ENCODE measurements around the gene LRRK1.

The LRRK1 gene

DNA sequence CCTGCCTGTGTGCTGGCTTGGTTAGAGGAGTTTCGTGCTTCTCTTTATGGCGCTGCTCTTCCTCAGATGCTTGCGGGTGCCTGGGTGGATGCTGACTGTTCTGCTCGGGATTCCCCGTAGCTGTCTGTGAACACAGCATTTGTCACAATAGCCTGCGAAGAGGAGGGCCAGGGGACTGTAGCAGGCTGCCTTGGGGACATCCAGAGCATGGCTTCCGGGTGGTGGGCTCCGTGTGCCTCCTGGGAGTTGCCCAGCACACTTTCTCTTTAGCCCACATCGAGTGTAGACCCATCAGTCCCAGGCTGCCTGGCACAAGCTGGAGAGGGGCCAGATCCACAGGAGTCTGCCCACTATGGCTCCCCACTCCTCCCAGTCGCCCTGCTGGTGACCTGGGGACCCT lies 22.4 kb downstream of the LRRK1 start:
- no peak for FAIRE-seq

DNA sequence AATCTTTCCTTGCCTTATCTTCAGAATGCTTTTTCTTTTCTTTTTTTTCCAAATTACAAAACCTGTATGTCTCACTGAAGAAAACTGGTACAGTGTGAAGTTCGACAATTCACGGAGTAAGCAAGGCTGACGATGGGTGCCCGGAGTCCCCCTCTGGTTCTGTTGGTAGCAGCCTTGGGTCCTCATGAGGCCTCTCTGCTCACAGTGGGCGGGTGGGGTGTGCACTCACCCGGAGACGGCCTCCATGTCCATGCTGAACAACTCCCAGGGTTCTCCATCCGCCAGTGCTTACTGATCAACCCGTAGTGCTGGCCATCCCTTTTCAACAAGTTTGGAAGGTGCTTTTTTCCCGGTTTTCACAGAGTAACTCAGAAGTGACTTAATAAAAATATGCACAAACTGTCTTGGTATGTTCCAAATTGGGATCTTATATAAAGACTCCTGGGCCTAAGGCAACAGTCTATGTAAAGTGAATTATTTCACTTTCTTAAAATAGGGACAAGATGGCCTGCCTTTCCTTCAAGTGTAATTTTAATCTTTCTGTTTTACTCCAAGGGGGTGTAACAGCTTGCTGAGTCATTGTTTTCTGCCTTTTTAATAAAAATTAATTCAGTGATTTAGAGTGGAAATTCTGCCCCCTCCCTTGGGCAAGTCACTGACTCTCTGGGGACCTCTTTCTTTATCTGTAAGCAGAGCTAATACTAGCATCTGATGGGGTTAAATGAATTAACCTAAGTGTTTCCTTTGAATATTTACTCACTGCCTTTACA lies 23.7 kb downstream of the LRRK1 start:
- no peak for FAIRE-seq

DNA sequence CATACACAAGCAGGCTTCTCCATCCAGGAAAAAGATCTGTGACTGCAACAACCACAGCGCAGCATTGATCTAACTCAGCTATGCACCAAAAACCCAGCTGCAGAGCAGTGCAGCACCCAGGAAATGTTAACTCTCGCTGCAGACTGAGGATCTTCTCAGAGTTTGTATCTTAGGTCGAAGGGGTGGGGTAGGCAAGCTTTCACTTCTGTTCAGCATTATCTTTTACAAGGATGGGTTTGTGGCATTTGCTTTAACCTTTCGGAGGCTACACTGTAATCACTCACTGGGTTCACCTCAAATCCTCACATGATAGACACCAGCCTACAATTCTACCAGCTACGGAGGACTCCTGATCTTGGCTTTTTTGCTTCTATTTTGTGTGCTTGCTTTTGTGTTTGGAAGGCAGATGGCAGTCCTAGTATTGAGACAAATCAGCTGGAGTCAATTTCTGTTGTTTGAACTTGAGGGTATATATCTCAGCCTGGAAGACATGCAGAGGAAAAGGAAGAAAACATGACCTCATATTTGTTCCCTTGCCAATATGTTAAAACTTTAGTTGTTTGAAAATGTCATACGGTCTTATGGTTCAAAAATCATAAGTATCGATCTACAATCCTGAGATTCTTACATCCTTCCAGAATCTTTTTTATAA lies 25.2 kb downstream of the LRRK1 start:
- no peak for FAIRE-seq

DNA sequence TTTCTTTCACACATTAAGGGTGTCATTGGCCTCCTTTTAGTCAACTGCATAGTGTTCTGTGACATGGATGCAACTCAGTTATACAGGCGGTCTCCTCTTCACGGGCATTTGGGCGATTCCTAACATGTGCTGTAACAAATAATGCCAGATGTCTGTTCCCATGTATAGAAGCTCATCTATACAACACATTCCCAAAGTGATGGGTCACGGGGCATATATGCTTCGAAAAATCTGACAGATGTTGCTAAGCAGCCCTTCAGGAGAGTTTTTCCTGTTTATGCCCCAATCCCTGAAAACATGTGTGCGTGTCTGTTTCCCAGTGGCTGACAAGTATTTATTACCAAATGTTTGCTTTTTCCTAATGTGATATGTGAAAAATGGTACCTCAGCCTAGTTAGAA lies 25.8 kb downstream of the LRRK1 start:
- FAIRE-seq: no peak

DNA sequence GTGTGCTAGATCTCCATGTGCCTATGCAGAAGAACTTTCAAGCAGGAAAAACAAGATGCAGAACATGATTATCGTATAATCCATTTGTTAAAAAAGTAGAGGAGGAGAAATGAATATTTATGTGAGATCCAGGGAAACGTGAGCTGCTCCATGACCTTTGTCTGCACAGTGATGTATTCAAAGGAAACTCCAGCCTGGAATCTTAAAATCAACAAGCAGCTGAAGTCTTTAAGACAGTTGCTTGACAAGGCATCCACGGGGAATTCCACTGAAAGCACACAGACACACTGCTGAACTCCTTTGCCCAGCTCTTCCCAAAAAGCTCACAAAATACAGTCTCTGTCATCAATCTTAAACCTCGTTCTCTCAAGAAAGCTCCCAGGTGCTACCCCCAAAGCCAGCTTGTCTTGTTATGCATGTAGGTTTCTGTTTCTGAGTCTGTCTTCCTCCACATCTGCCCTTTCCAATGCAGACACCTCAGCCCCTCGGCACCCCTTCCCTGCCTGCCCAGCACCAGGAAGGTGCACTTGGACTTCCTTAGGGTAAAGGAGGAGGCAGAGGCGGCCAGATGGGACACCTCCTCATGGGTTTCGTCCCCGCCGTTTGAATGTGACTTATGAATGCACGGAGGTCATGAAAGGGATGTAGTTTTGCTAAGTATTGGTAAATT lies 28.7 kb downstream of the LRRK1 start:
- FAIRE-seq: no peak

DNA sequence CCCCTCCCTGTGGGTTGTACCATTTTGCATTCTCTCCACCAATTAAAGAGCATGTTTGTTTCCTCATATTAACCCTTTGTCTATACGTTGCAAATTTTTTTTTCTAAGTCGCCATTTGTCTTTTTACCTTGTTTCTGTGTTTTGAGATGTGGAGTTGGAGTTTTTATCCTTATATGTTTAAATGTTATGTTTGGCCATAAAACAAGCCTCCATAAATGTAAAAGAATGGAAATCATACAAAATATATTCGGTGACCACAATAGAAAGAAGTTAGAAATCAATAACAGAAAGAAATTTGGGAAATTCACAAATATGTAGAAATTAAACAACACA lies 29.2 kb downstream of the LRRK1 start:
- FAIRE-seq: no peak

DNA sequence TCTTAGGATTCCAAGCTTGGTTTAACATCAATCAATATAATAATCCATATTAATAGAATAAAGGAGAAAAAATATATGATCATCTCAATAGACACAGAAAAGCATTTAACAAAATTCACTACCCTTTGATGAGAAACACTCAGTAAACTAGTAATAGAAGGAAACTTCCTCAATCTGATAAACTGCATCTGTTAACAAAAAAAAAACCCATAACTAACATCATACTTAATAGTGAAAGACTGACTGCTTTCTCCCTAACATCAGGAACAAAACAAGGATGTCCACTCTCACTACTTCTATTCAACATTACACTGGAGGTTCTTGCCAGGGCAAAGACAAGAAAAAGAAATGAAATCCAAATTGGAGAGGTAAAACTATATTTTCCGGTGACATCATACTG lies 30.5 kb downstream of the LRRK1 start:
- no peak for FAIRE-seq

DNA sequence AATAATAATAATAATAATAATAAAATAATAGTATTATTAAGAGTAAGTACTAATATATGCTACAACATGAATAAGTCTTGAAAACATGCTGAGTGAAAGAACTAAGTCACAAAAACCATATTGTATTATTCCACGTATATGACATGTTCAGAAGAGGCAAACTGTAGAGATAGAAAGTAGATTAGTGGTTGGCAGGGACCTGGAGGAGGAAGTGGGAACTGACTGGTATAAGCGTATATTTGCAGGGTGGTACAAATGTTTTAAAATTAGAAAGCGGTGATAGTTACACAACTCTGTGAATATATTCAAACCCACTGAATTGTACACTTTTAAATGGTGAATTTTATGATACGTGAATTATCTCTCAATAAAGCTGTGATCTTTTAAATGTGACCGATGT lies 32.8 kb downstream of the LRRK1 start:
- FAIRE-seq: no peak

DNA sequence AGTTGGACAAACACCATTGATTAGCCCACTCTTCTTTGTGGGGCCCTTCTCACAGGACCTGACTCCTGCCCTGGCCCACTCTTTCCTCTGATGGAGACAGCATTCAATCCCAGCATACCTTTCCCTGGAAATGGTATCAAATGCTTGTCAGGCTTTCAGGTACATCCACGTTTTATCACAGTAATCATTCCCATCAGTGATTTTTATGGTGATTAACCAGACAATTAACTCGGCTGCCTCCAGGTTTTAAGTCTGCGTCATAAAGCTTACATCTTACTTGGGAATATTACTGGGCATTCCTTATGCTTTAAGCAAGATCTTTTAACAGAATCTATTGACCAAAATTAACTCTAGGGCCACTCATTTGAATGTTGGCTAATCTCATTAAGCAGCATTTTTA lies 33.4 kb downstream of the LRRK1 start:
- FAIRE-seq: no peak

DNA sequence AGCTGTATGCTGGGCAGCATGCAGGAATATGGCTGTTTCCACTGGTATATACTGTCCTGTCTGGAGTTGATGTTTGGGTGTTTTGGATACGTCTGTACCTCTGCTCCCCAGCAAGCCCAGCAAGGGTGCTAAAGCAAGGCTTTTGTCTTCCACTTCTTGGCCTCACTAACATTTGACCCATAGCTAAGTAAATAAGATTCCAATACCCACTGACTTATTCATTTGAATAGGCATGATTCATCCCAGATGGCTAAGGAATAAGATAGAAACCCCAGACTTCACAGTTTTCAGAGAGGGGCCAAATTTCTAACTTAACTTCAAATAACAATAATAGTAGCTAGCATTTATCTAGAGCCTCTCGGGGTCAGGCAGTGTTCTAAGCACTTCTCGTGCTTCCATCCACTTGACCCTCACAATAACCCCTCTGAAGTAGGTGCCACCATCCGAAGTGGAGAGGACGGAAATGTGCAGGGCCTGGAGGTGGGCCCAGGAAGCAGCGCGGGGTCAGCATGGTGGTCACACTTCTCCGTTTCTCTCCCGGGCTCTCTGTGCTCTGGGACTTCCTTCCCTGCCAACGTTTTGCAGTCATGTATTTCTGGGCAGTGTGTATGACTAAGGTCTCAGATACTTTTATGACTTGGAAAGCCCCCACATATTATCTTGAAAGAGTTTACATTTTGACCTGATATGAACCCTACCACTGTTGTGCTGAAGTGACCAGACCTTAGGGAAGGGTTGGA lies 39.3 kb downstream of the LRRK1 start:
- no peak for FAIRE-seq

DNA sequence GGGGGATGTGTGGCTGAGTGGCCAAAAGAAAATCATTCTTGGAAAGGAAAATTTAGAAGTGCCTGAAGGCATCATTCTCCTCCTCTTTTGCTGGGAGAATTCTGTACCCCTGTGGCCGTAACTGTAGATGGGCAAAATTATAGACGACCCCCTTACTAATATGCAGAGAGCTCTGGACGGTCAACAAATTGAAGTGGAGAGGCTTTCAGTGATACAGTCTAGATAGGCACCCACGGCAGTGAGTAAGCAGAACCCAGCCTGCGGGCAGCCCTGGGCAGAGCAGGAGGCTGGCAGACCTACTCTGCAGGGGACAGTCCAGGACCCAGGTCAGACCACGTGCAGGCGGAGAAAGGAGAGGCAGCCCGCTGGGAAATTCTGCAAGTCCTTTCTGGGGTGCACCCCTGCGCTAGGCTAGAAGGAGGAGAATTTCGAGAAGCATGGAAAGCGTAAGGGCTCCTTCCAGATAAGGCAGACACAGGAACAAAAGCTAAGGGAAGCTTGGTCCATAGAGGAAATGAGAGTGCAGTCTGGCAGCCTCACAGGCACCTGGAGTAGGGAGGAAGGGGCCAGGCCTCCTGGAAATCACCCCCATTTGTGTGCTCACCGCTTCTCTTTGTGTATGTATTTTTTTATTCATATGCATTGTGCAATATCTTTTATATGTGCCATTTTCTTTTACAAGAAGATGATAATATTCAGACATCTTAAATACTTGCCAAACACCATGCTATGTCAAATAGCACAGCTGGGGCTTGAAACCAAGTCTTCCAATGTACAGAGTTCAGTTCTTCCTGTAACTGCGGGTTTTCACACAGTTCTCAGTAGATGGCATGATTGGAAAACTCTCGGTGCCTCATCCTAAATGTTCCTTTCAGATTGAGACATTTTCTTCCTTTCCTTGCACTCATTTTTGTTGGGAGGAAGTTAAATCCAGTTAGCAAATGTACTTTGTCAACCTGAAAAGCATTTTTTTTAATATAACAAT lies 40.2 kb downstream of the LRRK1 start:
- no peak for FAIRE-seq

DNA sequence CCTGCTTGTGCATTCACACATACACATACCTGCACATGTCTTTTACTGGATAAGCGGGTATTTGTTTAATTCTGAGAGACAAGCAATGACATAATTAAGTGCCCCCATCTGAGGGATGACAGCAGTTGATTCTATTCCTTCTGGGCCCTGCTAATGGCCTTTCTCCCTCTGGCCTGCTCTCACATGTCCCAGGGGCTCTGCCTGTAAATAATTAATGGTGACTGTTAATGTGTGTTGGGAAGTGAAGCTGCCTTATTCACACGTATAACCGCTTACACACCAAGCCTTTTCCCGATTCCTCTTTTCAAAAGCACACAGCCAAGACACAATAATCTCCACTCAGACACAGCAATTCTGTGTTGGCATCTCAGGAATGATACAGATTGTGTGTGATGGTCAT lies 47.8 kb downstream of the LRRK1 start:
- FAIRE-seq: no peak

DNA sequence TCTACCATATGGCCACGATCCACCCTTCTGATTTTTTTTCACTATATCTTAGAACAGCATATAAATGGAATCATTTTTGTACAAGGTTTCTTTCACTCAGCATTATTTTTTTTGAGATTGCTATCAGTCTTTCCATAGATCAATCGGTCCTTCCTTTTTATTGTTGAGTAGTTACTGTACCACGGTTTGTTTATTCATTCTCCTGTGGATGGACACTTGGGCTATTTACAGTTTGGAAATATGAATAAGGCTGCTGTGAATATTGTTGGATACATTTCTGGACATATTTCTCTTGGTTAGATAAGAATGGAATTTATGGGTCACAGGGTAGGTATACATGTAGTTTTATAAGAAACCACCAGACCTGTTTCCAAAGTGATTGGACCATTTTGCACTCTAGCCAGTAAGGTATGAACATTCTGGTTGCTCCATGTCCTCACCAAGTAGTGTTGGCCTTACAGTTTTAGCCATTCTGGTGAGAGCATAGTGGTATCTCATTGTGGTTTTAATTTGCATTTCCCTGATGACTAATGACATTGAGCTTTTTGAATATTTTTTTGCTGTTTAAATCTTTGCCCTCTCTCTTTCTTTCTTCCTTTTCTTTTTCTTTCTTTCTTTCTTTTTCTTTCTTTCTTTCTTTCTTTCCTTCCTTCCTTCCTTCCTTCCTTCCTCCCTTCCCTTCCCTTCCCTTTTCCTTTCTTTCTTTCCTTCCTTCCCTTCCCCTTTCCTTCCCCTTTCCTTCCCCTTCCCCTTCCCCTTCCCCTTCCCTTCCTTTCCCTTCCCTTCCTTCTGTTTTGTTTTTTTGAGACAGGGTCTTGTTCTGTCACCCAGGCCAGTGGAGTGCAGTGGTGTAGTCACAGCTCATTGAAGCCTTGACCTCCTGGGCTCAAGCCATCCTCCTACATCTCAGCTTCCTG lies 49.2 kb downstream of the LRRK1 start:
- FAIRE-seq: no peak

DNA sequence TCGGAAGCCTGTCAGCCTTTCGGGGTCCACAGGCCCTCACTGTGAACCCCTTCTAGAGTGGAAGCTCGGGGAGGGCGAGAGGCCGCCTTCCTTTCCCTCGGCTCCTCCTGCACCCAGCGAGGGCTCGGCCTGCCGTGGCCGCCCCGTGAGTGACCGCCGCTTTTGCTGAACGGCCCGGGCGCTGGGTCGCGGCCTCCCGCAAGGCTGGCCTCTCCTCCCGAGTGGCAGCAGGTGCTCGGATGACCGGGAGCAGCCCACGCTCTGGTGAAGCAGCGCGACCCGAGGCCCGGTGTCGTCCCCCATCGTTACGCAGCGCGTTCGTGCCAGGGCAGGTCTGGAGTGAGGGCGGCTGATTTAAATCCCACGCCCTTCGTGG lies 53.8 kb downstream of the LRRK1 start:
- FAIRE-seq: no peak

DNA sequence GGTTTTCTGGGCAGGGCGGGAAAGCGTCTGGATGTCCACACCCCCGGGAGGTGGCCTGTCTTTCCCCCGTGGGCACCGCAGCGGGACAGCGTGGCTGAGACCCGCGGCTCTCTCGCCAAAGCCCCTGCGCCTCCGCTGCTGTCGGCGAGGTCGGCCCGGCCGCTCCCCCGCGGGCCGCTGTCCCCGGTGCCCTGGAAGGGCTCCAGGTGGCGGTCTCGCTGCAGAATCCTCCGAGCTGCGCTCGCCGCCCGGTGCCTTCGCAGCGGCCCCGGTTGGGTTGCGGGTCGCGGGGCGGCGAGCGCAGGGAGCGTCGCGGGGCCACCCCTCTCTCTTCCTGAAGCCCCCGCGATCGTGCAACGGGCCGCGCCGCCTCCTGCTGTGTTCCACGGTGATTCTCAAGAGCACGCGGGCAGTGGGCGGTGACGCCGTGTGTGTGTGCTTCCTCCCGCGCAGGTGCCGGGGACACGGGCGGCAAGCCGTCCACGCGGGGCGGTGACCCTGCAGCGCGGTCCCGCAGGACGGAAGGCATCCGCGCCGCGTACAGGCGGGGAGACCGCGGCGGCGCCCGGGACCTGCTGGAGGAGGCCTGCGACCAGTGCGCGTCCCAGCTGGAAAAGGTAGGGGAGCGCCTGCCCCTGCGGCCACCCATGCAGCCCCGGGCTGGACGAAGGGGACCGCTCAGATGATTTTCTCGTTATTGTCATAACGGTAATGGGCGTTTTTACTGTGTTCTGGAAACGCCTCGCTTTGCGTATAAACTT lies 54.4 kb downstream of the LRRK1 start:
- no peak for FAIRE-seq

DNA sequence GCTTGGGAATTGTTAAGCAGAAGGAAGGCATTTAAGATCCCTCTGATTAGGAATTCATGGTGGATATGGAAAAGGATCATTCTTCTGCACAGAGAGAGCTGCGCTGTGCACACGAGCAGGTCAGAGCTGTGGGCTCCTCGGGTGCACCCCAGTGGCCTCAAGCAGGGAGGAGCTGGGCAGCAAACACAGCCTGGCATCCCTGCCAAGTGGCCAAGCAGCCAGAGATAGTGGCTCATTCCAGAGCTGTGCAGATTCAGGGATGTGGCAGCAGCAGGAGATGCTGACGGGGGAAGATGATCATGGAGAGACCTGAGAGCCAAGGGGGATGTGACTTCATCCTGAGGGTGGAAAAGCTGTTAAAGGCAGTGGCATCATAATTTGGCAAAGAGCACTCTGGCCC lies 55.9 kb downstream of the LRRK1 start:
- no peak for FAIRE-seq

DNA sequence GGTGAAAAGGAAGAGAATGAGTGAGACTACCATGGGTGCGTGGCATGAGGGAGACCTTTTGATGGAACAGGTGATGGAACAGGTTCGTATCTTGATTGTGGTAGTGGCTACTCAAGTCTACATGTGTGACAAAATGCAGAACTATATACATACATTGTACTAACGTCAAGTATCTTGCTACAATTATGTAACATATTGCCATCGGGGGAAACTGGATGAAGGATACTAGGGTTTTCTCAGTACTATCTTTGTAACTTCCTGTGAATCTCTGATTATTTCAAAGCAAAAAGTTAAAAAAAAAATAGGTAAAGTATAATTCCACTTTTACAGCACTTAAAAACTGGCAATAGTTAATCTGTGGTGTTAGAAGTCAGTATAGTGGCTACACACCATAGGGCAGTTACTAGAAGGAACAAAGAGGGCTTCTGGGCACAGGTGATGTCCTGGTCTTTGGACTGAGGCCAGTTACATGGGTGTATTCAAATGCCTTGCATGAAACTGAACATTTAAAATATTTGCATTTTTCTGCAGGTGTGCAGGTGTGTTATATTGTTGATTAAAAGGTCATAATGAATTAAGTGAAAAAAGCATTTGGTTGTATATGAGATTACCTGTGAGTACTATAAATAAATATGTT lies 61.4 kb downstream of the LRRK1 start:
- no peak for FAIRE-seq

DNA sequence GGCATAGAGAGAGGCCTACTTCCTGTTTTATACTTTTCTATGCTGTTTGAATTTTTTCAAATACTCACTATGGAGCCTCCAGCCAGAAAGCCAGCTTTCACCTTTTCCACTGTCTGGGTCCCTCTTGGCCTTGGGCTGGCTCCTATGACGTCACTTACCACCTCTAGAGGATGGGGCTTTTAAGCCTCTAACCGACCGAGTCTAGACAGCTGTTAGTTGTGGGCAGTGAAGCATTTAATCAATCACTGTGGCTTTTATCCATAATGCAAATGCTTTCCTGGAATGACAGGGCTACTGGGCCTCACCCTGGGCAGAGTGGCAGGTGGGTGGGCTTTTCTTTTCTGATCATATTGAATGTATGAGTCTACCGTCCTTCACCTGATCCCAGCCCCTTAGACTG lies 61.9 kb downstream of the LRRK1 start:
- no peak for FAIRE-seq

DNA sequence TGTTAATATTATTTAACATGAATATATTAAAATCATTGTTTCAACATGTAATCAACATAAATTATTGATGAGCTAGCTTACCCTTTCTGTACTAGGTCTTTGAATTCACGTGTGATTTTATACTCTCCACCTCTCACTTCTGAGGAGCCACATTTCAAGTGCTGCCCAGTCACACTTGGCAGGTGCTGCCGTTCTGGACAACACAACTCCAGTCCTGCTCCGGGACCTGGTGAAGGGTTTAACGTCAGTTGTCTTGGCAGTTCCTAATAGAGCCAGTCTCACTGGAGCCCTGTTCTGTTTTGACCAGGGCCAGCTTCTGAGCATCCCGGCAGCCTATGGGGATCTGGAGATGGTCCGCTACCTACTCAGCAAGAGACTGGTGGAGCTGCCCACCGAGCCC lies 64.1 kb downstream of the LRRK1 start:
- no peak for FAIRE-seq

DNA sequence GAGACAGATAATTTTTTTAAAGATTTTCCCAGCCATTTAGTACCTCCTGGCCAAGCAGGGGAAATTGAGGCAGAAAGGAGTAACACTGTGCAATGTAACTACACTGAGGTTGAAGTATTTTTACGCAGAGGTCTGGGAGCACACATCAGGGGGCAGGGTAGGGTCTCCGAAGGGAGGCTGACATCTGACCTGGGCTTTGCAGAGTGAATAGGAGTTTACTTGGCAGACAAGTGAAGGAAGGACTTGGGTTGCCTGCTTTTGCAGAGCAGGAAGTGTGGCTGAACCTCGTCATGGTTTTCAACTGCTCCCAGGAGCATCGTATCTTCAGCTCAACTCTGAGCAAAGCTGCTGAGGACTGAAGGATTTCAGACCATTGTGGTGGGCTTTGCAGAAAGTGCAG lies 66.2 kb downstream of the LRRK1 start:
- no peak for FAIRE-seq

Data from G401.6 (cell line).